K562 (cell line): Measurements from ENCODE around the gene ADPRH. TPM values are rescaled to one million over a fixed set of nuclear protein-coding genes. Genes with fewer than 3 reads are reported as not detected.

ENCODE experiments used
- ATAC-seq: fragments of 200-7000 bp; cut with Tn5 transposase; 3 replicates; pipeline ENCODE4 v1.9.1; 2020; ENCODE audit warnings: moderate library complexity
- BruUV-seq: library from RNA; stranded (reverse); fragments of 400-500 nt; replicated peaks from 2 replicates; lab custom pipeline; 2021; lab: Mats Ljungman, UMichigan
- CTCF ChIA-PET: fragments of 300-600 bp; formaldehyde crosslinking; extraction: SDS; loops from one replicate; lab custom pipeline; 2021; ENCODE audit warnings: low intra/inter-chr PET ratio; lab: Yijun Ruan, JAX
- POLR2A ChIA-PET: fragments of 300-600, 350-650 bp; sonication (Branson Sonifier 250); formaldehyde crosslinking; extraction: SDS; loops from one replicate; lab custom pipeline; 2021; ENCODE audit warnings: antibody characterized with exemption, inconsistent platforms; lab: Yijun Ruan, JAX
- DNase-seq, 4 experiments: peaks; one replicate each; pipeline versions ENCODE4 v3.0.0 to v3.0.0-alpha.2; 2011 to 2018; ENCODE audit warnings: low spot score in 3 of 4, mixed read lengths in 3 of 4; ENCODE audit errors: extremely low read depth in 1 of 4
- FAIRE-seq: peaks from 2 replicates; lab custom pipeline; 2011; peaks lifted over from hg19 to GRCh38; lab: Jason Lieb, UNC
- H2AFZ ChIP-seq: 2 replicates; pipeline ENCODE4 v1.6.0; 2011; ENCODE audit warnings: low read depth, low read length, control low read depth, inconsistent platforms
- H3K27ac ChIP-seq: fragments of 200-600 bp; 3 replicates; pipeline ENCODE4 v1.8.0; 2011; ENCODE audit warnings: low read depth, mild to moderate bottlenecking, control low read depth, inconsistent platforms, low read length, moderate library complexity, mixed read lengths; ENCODE audit errors: extremely low read depth
- H3K27me3 ChIP-seq, 2 experiments: fragments of 300-600 bp in 1 of 2; 2 replicates in 1 of 2; 3 replicates in 1 of 2; pipeline versions ENCODE4 v1.6.0 to v1.8.0; 2011; ENCODE audit warnings: inconsistent platforms in 2 of 2, low read length in 2 of 2, mild to moderate bottlenecking in 1 of 2, mixed read lengths in 1 of 2, moderate library complexity in 1 of 2; ENCODE audit not compliant: control insufficient read depth in 2 of 2, insufficient read depth in 2 of 2
- H3K36me3 ChIP-seq: fragments of 300-600 bp; 3 replicates; pipeline ENCODE4 v1.8.0; 2011; ENCODE audit warnings: mild to moderate bottlenecking, low read length, inconsistent platforms; ENCODE audit not compliant: control insufficient read depth, insufficient read depth
- H3K4me1 ChIP-seq, 2 experiments: fragments of 200-600 bp in 1 of 2; replicated peaks in 1 of 2; 2 replicates in 1 of 2; 3 replicates in 1 of 2; pipeline versions ENCODE4 v1.5.1 to v1.8.0; 2011; ENCODE audit warnings: inconsistent platforms in 2 of 2, low read length in 2 of 2, mild to moderate bottlenecking in 1 of 2, mixed read lengths in 1 of 2, moderate library complexity in 1 of 2; ENCODE audit not compliant: control insufficient read depth in 2 of 2, insufficient read depth in 2 of 2
- H3K4me2 ChIP-seq: 2 replicates; pipeline ENCODE4 v1.6.1; 2011; ENCODE audit warnings: low read length, control low read depth, inconsistent platforms, mixed read lengths; ENCODE audit not compliant: insufficient read depth
- H3K4me3 ChIP-seq: fragments of 200-600 bp; sonication (generic), shearing (Covaris generic); 2 replicates; pipeline ENCODE4 v1.5.1; 2016; ENCODE audit warnings: control low read depth, inconsistent platforms
- H3K79me2 ChIP-seq: fragments of 200-600 bp; 3 replicates; pipeline ENCODE4 v1.8.0; 2011; ENCODE audit warnings: low read length, inconsistent platforms; ENCODE audit not compliant: control insufficient read depth, insufficient read depth
- H3K9ac ChIP-seq, 2 experiments: 2 replicates each; pipeline versions ENCODE4 v1.6.0 to v1.6.1; 2011; ENCODE audit warnings: low read depth in 2 of 2, low read length in 2 of 2, control low read depth in 1 of 2, inconsistent platforms in 1 of 2, mild to moderate bottlenecking in 1 of 2, mixed read lengths in 1 of 2; ENCODE audit not compliant: insufficient read depth in 1 of 2
- H3K9me1 ChIP-seq: one replicate; pipeline ENCODE4 v1.6.0; 2011; ENCODE audit warnings: inconsistent platforms, mild to moderate bottlenecking, low read length, moderate library complexity; ENCODE audit not compliant: control insufficient read depth, insufficient read depth
- H3K9me3 ChIP-seq: replicated peaks from 2 replicates; pipeline ENCODE4 v1.5.1; 2011; ENCODE audit warnings: low read depth, low read length, inconsistent platforms; ENCODE audit not compliant: control insufficient read depth, insufficient read depth
- H4K20me1 ChIP-seq: replicated peaks from 2 replicates; pipeline ENCODE4 v1.6.1; 2011; ENCODE audit warnings: low read length, inconsistent platforms, mixed read lengths; ENCODE audit not compliant: control insufficient read depth, insufficient read depth
- ARID2 ChIP-seq: fragments of 450-650 bp; IDR thresholded peaks from 2 replicates; pipeline ENCODE4 v1.6.1; 2017; ENCODE audit warnings: antibody characterized with exemption, mild to moderate bottlenecking
- DIDO1 ChIP-seq: fragments of 450-650 bp; IDR thresholded peaks from 2 replicates; pipeline ENCODE4 v1.6.1; 2016; ENCODE audit warnings: low read depth, missing biosample characterization, missing genetic modification characterization
- ETV6 ChIP-seq, 3 experiments: fragments of 150-350 bp in 1 of 3; sonication (generic) in 1 of 3; formaldehyde crosslinking in 1 of 3; IDR thresholded peaks; 2 replicates each; pipeline versions ENCODE4 v1.6.1 to v1.8.0; 2014 to 2022; ENCODE audit warnings: borderline replicate concordance in 2 of 3, low read depth in 2 of 3, antibody characterized with exemption in 1 of 3, low read length in 1 of 3, mild to moderate bottlenecking in 1 of 3, missing genetic modification reagents in 1 of 3
- GTF2A2 ChIP-seq: IDR thresholded peaks from 2 replicates; pipeline ENCODE4 v1.6.1; 2016; ENCODE audit warnings: mild to moderate bottlenecking, missing genetic modification characterization, missing compliant biosample characterization
- ZNF696 ChIP-seq: fragments of 250-450 bp; sonication (Bioruptor Pico); conservative IDR thresholded peaks from 2 replicates; pipeline ENCODE4 v1.4.0; 2020; ENCODE audit warnings: mild to moderate bottlenecking, moderate library complexity
- WGBS: fragments of 100-300 bp; shearing (Covaris generic); methylation state at CpG from one replicate; pipeline ENCODE4 v1.1.6; 2016; ENCODE audit warnings: low coverage, mixed read lengths; ENCODE audit not compliant: insufficient coverage; ENCODE audit errors: missing lambda C conversion rate; 5-methylcytosine and 5-hydroxymethylcytosine counted together
- in situ Hi-C: fragments of 300-500 bp; cut with MboI; formaldehyde crosslinking; loops from 4 replicates; pipeline ENCODE4 v1.15.0; 2018; ENCODE audit warnings: inconsistent platforms, mixed read lengths
- intact Hi-C: fragments of 100-400 bp; cut with micrococcal nuclease; formaldehyde crosslinking; loops from 2 replicates; pipeline ENCODE4 v1.14.2; 2022
- polyA plus RNA-seq, 8 experiments: library from polyadenylated mRNA; depleted of rRNA in 4 of 8; stranded (reverse) in 5 of 8; unstranded in 3 of 8; fragments of >200 nt; fragmentation: Nextera tagmentation in 2 of 8; fragmentation: Illumina TruSeq in 1 of 8; extraction: Ambion mirVana in 2 of 8; extraction: Trizol in 1 of 8; gene quantifications; 2 replicates each; pipeline versions ENCODE4 v1.2.1 to v1.2.3, GENCODE V29; 2011 to 2014; ENCODE audit warnings: inconsistent platforms in 1 of 8, missing spikeins in 1 of 8
- total RNA-seq, 7 experiments: library from RNA; depleted of rRNA in 6 of 7; stranded (reverse); fragments of >200 nt in 6 of 7; fragmentation: Illumina TruSeq in 2 of 7; extraction: Trizol in 2 of 7; gene quantifications; 2 replicates each; pipeline versions ENCODE4 v1.2.1 to v1.2.3, GENCODE V29; 2011 to 2021; ENCODE audit warnings: low replicate concordance in 1 of 7

Gene ADPRH
- total and polyA plus RNA-seq, 9 of the 15 experiments (the other 6 are each of a cell fraction or from before 2014, with no cell fraction given): 0.01 to 1.4 (median 0.65) TPM

DNA sequence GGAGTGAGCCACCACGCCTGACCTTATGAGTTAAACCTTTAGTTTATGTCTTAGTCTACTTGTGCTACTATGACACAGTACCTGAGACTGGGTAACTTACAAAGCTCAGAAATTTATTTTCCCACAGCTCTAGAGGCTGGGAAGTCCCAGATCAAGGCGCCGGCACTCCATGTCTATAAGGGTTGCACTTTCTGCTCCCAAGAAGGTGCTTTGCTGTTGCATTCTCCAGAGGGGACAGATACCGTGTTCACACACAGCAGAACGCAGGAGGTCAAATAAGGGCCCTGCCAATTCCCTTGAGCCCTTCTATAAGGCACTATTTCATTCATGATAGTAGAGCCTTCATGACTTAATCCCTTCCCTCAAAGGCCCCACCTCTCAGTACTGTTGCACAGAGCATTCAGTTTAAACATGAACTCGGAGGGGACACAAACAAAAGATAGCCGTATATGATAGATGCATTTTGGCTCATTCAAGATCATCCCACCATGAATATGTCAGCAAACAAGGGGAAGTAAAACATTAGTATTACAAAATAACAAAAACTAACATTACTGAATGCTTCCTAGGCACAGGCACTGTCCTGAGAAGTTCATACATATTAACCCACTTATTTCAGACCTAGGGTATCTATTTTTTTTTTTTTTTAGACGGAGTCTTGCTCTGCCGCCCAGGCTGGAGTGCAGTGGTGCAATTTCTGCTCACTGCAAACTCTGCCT lies 44.9 kb downstream of the ADPRH start:
- ChIA-PET CTCF (no interaction called here), POLR2A (no interaction called here)
- no TSS peak for BruUV-seq
- H3K79me2 ChIP-seq: no peaks in the 10 kb centered on the region
- H3K27me3 ChIP-seq: no peaks in the 10 kb centered on the region
- H3K4me1 ChIP-seq: peaks cover 0 to 5% of the 10 kb centered on the region in 2 experiments; a peak in 4 of 5 replicates
- DNase-seq (no peak), ATAC-seq (no peak), FAIRE-seq (no peak)
- no peaks in the 10 kb centered on the region for H3K9me3 ChIP-seq
- no peak overlapping the region for H3K27ac ChIP-seq
- no peaks in the 10 kb centered on the region for H4K20me1 ChIP-seq
- H3K36me3 ChIP-seq: no peaks in the 10 kb centered on the region
- intact Hi-C loops: no loop called here
- H3K4me2 ChIP-seq: no peak overlapping the region
- no peak for TF ChIP-seq ETV6 (IDR thresholded peaks at IDR 0.05; ENCODE audit: borderline replicate concordance in 1 of 2, low read depth in 2 of 2, low read length in 1 of 2)
- TF ChIP-seq ETV6 (CRISPR knock-in tag; IDR thresholded peaks at IDR 0.05; ENCODE audit: borderline replicate concordance): no peak
- TF ChIP-seq GTF2A2: no peak
- no peak for TF ChIP-seq ZNF696 (CRISPR knock-in tag)
- no peak for TF ChIP-seq ARID2
- TF ChIP-seq DIDO1 (tag): no peak
- WGBS: 60% methylated on average over 9 of the region's 9 CpGs
- H3K9me1 ChIP-seq: no peaks in the 10 kb centered on the region
- no peak overlapping the region for H3K9ac ChIP-seq
- no peak overlapping the region for H2AFZ ChIP-seq
- H3K4me3 ChIP-seq: no peak overlapping the region
- in situ Hi-C loops: no loop called here
